Muscle layer of colon (tissue), 2 donors: ENCODE data around the gene PRDM7.
"Not testable (repeated sequence)": the region's sequence is repeated elsewhere in the genome, so short reads cannot be mapped to it uniquely, and the experiment has no call there.

Source experiments
- H3K27ac ChIP-seq: one replicate; pipeline ENCODE4 v1.7.0; 2013; ENCODE audit warnings: low read depth, mild to moderate bottlenecking, low read length, moderate library complexity
- H3K27me3 ChIP-seq, 2 donors: one replicate each; pipeline ENCODE4 v1.7.0; 2013; ENCODE audit warnings: low read length in 2 of 2, mild to moderate bottlenecking in 2 of 2; ENCODE audit not compliant: insufficient read depth in 2 of 2, control insufficient read depth in 1 of 2
- H3K36me3 ChIP-seq: one replicate; pipeline ENCODE4 v1.7.0; 2013; ENCODE audit warnings: mild to moderate bottlenecking, low read length; ENCODE audit not compliant: insufficient read depth
- H3K4me1 ChIP-seq: one replicate; pipeline ENCODE4 v1.7.0; 2013; ENCODE audit warnings: mild to moderate bottlenecking, low read length; ENCODE audit not compliant: insufficient read depth
- H3K4me3 ChIP-seq, 2 donors: one replicate each; pipeline ENCODE4 v1.7.0; 2013; ENCODE audit warnings: low read length in 2 of 2, low read depth in 1 of 2, mild to moderate bottlenecking in 1 of 2, moderate library complexity in 1 of 2
- H3K9ac ChIP-seq: one replicate; pipeline ENCODE4 v1.7.0; 2013; ENCODE audit warnings: low read length
- H3K9me3 ChIP-seq: one replicate; pipeline ENCODE4 v1.7.0; 2013; ENCODE audit warnings: mild to moderate bottlenecking, low read length
- donor health status: abdominal sarcoma.
- donor health status: Adenocarcinoma of cecum.

Gene PRDM7

GRCh38 chr16:90077240-90077756, at the start of gene PRDM7:
PRDM7 (minus strand) TSS chr16:90077331; CDS start chr16:90075910, 1,421 bp downstream.
- H3K36me3 ChIP-seq: no peaks in the 10 kb centered on the region
- H3K4me3 ChIP-seq: peak within 1 kb of the TSS in 1 of 2 donors; percentile 72
- H3K27me3 ChIP-seq: no peaks in the 10 kb centered on the region
- H3K4me1 ChIP-seq: peaks cover 13% of the 10 kb centered on the region
- H3K9ac ChIP-seq: peak within 1 kb of the TSS; percentile 78
- H3K9me3 ChIP-seq: no peaks in the 10 kb centered on the region
- H3K27ac ChIP-seq: no peak within 1 kb of the TSS

DNA sequence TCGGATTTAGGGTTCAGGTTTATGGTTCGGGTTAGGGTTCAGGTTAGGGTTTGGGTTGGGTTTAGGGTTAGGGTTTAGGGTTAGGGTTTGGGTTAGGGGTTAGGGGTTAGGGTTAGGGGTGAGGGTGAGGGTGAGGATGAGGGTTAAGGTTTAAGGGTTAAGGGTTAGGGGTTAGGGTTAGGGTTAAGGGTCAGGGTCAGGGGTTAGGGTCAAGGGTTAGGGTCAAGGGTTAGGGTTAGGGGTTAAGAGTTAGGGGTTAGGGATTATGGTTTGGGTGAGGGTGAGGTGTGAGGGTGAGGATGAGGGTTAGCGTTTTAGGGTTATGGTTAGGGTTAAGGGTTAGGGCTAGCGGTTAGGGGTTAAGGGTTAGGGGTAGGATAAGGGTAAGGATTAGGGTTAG, 44.7 kb upstream of the PRDM7 start:
- H3K4me3 ChIP-seq, H3K36me3 ChIP-seq, H3K27ac ChIP-seq, H3K4me1 ChIP-seq, H3K27me3 ChIP-seq, H3K9ac ChIP-seq, H3K9me3 ChIP-seq: not testable (repeated sequence)

GRCh38 chr16:90107617-90108016, 30.5 kb upstream of the PRDM7 start:
- not testable (repeated sequence) for H3K4me3 ChIP-seq, H3K4me1 ChIP-seq, H3K9me3 ChIP-seq, H3K36me3 ChIP-seq, H3K27me3 ChIP-seq, H3K27ac ChIP-seq, H3K9ac ChIP-seq

GRCh38 chr16:90107060-90107459, 29.9 kb upstream of the PRDM7 start:
- not testable (repeated sequence) for H3K4me3 ChIP-seq, H3K9me3 ChIP-seq, H3K9ac ChIP-seq, H3K27ac ChIP-seq, H3K36me3 ChIP-seq, H3K27me3 ChIP-seq, H3K4me1 ChIP-seq

- not testable (repeated sequence) for H3K9me3 ChIP-seq, H3K4me1 ChIP-seq, H3K27ac ChIP-seq, H3K9ac ChIP-seq, H3K27me3 ChIP-seq, H3K4me3 ChIP-seq, H3K36me3 ChIP-seq
These were observed 29.1 kb upstream of the PRDM7 start for GRCh38 chr16:90106271-90106670.

DNA sequence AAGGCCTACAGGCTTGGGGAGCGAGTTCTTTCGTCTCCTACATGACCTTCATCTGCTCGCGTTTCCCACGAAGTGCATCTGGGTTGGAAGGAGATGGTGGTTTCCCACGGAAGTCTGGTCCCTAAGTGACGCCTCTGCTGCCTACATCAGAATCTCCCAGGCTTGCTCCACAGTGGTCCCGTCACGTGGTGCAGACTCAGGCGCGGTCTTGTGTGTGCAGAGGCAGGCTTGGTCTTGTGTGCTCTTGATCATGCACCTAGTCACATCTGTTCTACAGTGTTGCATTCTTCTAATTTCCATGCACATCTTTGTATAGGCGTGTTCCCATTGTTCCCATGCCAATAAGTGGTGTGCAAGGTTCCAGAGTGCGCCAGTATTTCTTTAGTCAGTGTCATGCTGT, 27.6 kb upstream of the PRDM7 start:
- H3K4me3 ChIP-seq, H3K27ac ChIP-seq, H3K9ac ChIP-seq, H3K4me1 ChIP-seq, H3K9me3 ChIP-seq, H3K36me3 ChIP-seq, H3K27me3 ChIP-seq: not testable (repeated sequence)

DNA sequence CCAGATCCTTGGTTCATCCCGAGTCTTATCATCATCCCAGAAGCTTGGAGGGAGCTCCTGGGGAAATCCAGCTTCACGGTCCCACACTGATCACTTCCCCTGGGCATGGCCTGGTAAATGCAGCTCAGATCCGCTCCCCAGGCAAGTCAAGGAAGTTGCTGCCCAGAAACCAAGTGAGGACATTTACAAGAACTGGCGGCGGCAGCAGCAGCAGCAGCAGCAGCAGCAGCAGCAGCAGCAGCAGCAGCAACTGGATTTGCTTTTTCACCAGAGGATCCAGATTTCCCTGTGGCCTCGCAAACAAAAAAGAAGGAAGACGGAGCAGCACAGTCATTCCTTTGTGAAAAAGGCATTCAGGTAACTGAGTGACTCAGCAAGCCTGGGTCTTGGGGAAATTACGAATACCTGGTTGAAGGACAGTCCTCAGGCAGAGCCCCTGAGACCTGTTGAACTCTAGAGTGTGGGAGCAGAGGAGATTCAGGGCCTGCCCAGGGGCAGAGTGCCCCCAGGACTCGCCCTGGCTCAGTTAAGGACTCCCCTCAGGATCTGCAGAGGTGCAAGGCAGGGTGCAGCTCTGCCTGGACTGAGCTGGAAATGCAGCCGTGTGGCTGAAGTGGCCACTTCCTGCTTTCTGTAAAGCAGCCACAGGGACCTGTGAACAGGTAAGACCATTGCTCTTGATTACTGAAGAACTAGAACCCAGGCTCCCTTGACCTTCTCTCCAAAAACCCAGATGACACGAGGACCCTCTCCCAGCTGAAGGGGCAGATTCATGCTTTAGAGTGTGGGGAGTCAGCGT, 25.2 kb upstream of the PRDM7 start:
- not testable (repeated sequence) for H3K9ac ChIP-seq, H3K27ac ChIP-seq, H3K4me1 ChIP-seq, H3K4me3 ChIP-seq, H3K27me3 ChIP-seq, H3K36me3 ChIP-seq, H3K9me3 ChIP-seq

DNA sequence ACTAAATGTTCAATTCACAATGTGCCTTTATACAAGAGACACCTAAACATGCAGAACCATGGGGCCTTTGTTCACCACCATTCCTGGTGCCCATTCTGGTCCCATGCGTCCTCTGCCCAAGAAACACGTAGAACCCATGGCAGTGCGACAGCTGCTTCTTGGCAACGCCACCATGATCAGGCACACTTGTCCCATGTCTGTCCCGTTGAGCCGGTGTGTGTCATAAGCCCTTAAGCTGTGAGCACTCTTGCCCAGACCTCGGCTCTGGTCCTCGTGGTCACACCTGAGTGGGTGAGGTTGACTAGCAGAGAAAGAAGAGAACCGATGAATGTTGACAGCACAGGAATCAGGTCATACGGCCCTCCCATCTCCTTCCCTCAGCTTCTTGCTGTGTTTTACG, 24.2 kb upstream of the PRDM7 start:
- H3K27ac ChIP-seq, H3K4me3 ChIP-seq: not testable (repeated sequence)

DNA sequence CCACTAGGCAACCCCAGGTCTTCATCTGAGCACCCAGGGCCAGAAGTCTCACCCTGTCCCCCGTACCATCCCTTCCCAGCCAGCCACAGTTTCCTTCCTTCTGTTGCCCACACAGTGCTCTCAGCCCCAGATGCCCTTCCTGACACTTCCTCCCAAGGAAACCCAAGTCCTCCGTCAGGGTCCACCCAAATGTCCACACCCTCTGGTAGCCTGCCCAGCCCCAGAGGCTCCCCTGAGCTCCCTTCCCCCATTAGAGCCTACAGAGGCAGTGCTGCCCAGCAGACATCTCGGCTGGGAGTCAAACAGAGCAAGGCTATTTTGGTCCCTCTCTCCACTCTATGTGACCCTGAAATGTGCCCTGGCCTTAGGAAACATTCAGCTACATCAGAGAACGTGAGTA, 23.7 kb upstream of the PRDM7 start:
- H3K27ac ChIP-seq, H3K4me3 ChIP-seq, H3K9ac ChIP-seq: not testable (repeated sequence)

More for the DNA sequence above, 24.2 kb upstream of the PRDM7 start:
- not testable (repeated sequence) for H3K9me3 ChIP-seq, H3K4me1 ChIP-seq, H3K9ac ChIP-seq, H3K27me3 ChIP-seq, H3K36me3 ChIP-seq

GRCh38 chr16:90100229-90100628, 23.1 kb upstream of the PRDM7 start:
- not testable (repeated sequence) for H3K27ac ChIP-seq, H3K4me3 ChIP-seq, H3K36me3 ChIP-seq, H3K9me3 ChIP-seq, H3K4me1 ChIP-seq, H3K27me3 ChIP-seq, H3K9ac ChIP-seq

More for the DNA sequence above, 23.7 kb upstream of the PRDM7 start:
- not testable (repeated sequence) for H3K36me3 ChIP-seq, H3K9me3 ChIP-seq, H3K27me3 ChIP-seq, H3K4me1 ChIP-seq

- not testable (repeated sequence) for H3K27me3 ChIP-seq, H3K9ac ChIP-seq, H3K27ac ChIP-seq, H3K4me1 ChIP-seq, H3K36me3 ChIP-seq, H3K4me3 ChIP-seq, H3K9me3 ChIP-seq
These were observed 21.8 kb upstream of the PRDM7 start for GRCh38 chr16:90098936-90099335.

- not testable (repeated sequence) for H3K36me3 ChIP-seq, H3K4me1 ChIP-seq, H3K4me3 ChIP-seq, H3K9me3 ChIP-seq, H3K9ac ChIP-seq, H3K27me3 ChIP-seq, H3K27ac ChIP-seq
These were observed 20.0 kb upstream of the PRDM7 start for GRCh38 chr16:90097010-90097684.
